CD14-positive monocyte (primary cell): Measurements from ENCODE around the gene CCDC33. TPM values are rescaled to one million over a fixed set of nuclear protein-coding genes. Genes with fewer than 3 reads are reported as not detected.

Experiments
- DNase-seq, 3 donors: peaks; one replicate each; pipeline ENCODE4 v3.0.0-alpha.2; 2011 to 2022
- H2AFZ ChIP-seq: 2 replicates; pipeline ENCODE4 v1.6.0; 2012; ENCODE audit warnings: mild to moderate bottlenecking, low read depth, low read length, inconsistent platforms; ENCODE audit not compliant: insufficient read depth, poor library complexity, severe bottlenecking
- H3K27ac ChIP-seq, 2 donors: 1 replicate in 1 of 2; 2 replicates in 1 of 2; pipeline ENCODE4 v1.5.1; 2012 to 2013; ENCODE audit warnings: low read length in 2 of 2, control low read depth in 1 of 2, inconsistent platforms in 1 of 2, low read depth in 1 of 2, mild to moderate bottlenecking in 1 of 2
- H3K27me3 ChIP-seq, 2 donors: one replicate each; pipeline versions ENCODE4 v1.6.0 to v1.6.1; 2011 to 2013; ENCODE audit warnings: low read length in 2 of 2; ENCODE audit not compliant: control insufficient read depth in 2 of 2, insufficient read depth in 2 of 2
- H3K36me3 ChIP-seq, 2 donors: replicated peaks in 1 of 2; 1 replicate in 1 of 2; 2 replicates in 1 of 2; pipeline versions ENCODE4 v1.5.1 to v1.6.1; 2012 to 2013; ENCODE audit warnings: low read length in 2 of 2, control low read depth in 1 of 2, inconsistent platforms in 1 of 2, mild to moderate bottlenecking in 1 of 2; ENCODE audit not compliant: insufficient read depth in 2 of 2, control insufficient read depth in 1 of 2
- H3K4me1 ChIP-seq, 2 donors: 1 replicate in 1 of 2; 2 replicates in 1 of 2; pipeline versions ENCODE4 v1.5.1 to v1.6.1; 2012 to 2013; ENCODE audit warnings: low read length in 2 of 2, control low read depth in 1 of 2, inconsistent platforms in 1 of 2, mild to moderate bottlenecking in 1 of 2, moderate library complexity in 1 of 2; ENCODE audit not compliant: insufficient read depth in 2 of 2, control insufficient read depth in 1 of 2
- H3K4me2 ChIP-seq: replicated peaks from 2 replicates; pipeline ENCODE3; 2012; ENCODE audit warnings: low read length, moderate library complexity, mild to moderate bottlenecking; ENCODE audit not compliant: poor library complexity, severe bottlenecking; ENCODE audit errors: extremely low read depth
- H3K4me3 ChIP-seq, 3 experiments: fragments of 200-600 bp in 1 of 3; sonication (generic) in 1 of 3; replicated peaks in 1 of 3; 1 replicate in 2 of 3; 2 replicates in 1 of 3; pipeline ENCODE4 v1.5.1; 2011 to 2013; ENCODE audit warnings: low read length in 3 of 3, mild to moderate bottlenecking in 3 of 3, control low read depth in 2 of 3, low read depth in 2 of 3, inconsistent platforms in 1 of 3, moderate library complexity in 1 of 3
- H3K79me2 ChIP-seq: 2 replicates; pipeline ENCODE4 v1.6.0; 2012; ENCODE audit warnings: mild to moderate bottlenecking, control low read depth, inconsistent platforms, low read length, moderate library complexity; ENCODE audit not compliant: insufficient read depth
- H3K9ac ChIP-seq: 2 replicates; pipeline ENCODE4 v1.6.0; 2017; ENCODE audit warnings: low read length, mild to moderate bottlenecking; ENCODE audit not compliant: insufficient read depth, poor library complexity, severe bottlenecking
- H3K9me3 ChIP-seq, 2 donors: replicated peaks in 1 of 2; 1 replicate in 1 of 2; 2 replicates in 1 of 2; pipeline versions ENCODE4 v1.5.1 to v1.6.1; 2012 to 2013; ENCODE audit warnings: low read length in 2 of 2, control low read depth in 1 of 2; ENCODE audit not compliant: control insufficient read depth in 1 of 2, insufficient read depth in 1 of 2
- H4K20me1 ChIP-seq: 2 replicates; pipeline ENCODE4 v1.6.0; 2012; ENCODE audit warnings: mild to moderate bottlenecking, low read length, control low read depth, moderate library complexity; ENCODE audit not compliant: insufficient read depth
- H3K27ac Mint-ChIP-seq, 7 donors: one replicate each; pipeline ENCODE4 v1.8.0; 2020; ENCODE audit warnings: mild to moderate bottlenecking in 7 of 7, mixed read lengths in 7 of 7, moderate library complexity in 6 of 7, inconsistent platforms in 2 of 7
- H3K27me3 Mint-ChIP-seq, 3 donors: one replicate each; pipeline ENCODE4 v1.8.0; 2021 to 2022; ENCODE audit warnings: low read depth in 3 of 3, mild to moderate bottlenecking in 3 of 3, mixed read lengths in 3 of 3, moderate library complexity in 3 of 3, inconsistent platforms in 1 of 3
- H3K36me3 Mint-ChIP-seq, 2 donors: one replicate each; pipeline ENCODE4 v1.8.0; 2020; ENCODE audit warnings: mixed read lengths in 2 of 2, inconsistent platforms in 1 of 2, mild to moderate bottlenecking in 1 of 2
- H3K4me1 Mint-ChIP-seq: one replicate; pipeline ENCODE4 v1.8.0; 2020; ENCODE audit warnings: mild to moderate bottlenecking, mixed read lengths
- H3K4me3 Mint-ChIP-seq, 2 donors: one replicate each; pipeline ENCODE4 v1.8.0; 2020; ENCODE audit warnings: mild to moderate bottlenecking in 2 of 2, mixed read lengths in 2 of 2, moderate library complexity in 1 of 2
- H3K9me3 Mint-ChIP-seq, 7 donors: one replicate each; pipeline ENCODE4 v1.8.0; 2020 to 2022; ENCODE audit warnings: mixed read lengths in 7 of 7, mild to moderate bottlenecking in 6 of 7, moderate library complexity in 6 of 7, inconsistent platforms in 2 of 7
- WGBS: methylation state at CpG from one replicate; pipeline ENCODE4 v1.1.5; 2013; ENCODE audit warnings: missing lambda C conversion rate; ENCODE audit not compliant: insufficient coverage; 5-methylcytosine and 5-hydroxymethylcytosine counted together
- intact Hi-C, 2 donors: fragments of 100-400 bp; cut with micrococcal nuclease; formaldehyde crosslinking; loops; one replicate each; pipeline versions ENCODE4 v1.15.0 to v1.15.1; 2023
- polyA plus RNA-seq, 3 donors: library from polyadenylated mRNA; depleted of rRNA in 1 of 3; unstranded in 2 of 3; stranded (reverse) in 1 of 3; fragments of 300-500 nt in 2 of 3; fragments of >200 nt in 1 of 3; fragmentation: Illumina TruSeq in 2 of 3; gene quantifications; 1 replicate in 2 of 3; 2 replicates in 1 of 3; pipeline ENCODE4 v1.2.3, GENCODE V29; 2012 to 2021
- TF ChIP-seq, protein P1 (sequence below): fragments of 200-600 bp; IDR thresholded peaks from one replicate; pipeline ENCODE4 v1.8.0; 2022; ENCODE audit warnings: antibody characterized with exemption, mild to moderate bottlenecking

The CCDC33 gene
- polyA plus RNA-seq, 3 donors: not detected

DNA sequence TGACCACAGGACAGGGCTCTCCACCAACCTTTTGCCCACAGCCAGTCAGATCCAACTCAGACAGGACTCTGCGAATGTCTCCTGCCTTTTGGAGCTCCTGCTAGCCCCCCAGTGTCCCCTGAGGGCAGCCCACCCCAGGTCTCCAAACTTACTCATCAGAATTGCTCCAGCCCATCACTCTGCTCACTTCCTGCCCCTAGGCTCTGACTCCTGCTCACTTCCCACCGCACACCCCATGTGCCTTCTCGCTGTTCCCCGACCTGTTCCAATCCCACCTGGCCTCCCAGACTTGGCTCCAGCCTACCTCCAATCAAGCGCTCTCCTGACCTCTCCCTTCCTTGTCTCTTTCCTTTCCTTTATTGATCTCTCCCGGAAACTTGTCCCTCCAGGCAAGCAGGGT is 27.6 kb upstream of the CCDC33 start:
- Histone ChIP-seq H3K27ac (no peak overlapping the region), H3K4me1 (no peaks in the 10 kb centered on the region), H2AFZ (no peak overlapping the region), H3K36me3 (no peaks in the 10 kb centered on the region), H3K4me3 (no peak overlapping the region), H3K27me3 (no peaks in the 10 kb centered on the region), H3K9me3 (no peaks in the 10 kb centered on the region), H3K9ac (no peak overlapping the region), H3K79me2 (no peaks in the 10 kb centered on the region), H4K20me1 (no peaks in the 10 kb centered on the region), H3K4me2 (no peak overlapping the region)
- no peak for DNase-seq
- Mint-ChIP-seq H3K4me3 (no peak overlapping the region), H3K4me1 (peaks cover 1% of the 10 kb centered on the region), H3K27ac (no peak overlapping the region), H3K27me3 (peaks cover 8 to 15% (median 8%) of the 10 kb centered on the region in 3 donors), H3K9me3 (no peaks in the 10 kb centered on the region), H3K36me3 (no peaks in the 10 kb centered on the region)
- intact Hi-C loops: no loop called here
- WGBS: 96% methylated on average over 4 of the region's 6 CpGs
- TF ChIP-seq, protein P1, sequence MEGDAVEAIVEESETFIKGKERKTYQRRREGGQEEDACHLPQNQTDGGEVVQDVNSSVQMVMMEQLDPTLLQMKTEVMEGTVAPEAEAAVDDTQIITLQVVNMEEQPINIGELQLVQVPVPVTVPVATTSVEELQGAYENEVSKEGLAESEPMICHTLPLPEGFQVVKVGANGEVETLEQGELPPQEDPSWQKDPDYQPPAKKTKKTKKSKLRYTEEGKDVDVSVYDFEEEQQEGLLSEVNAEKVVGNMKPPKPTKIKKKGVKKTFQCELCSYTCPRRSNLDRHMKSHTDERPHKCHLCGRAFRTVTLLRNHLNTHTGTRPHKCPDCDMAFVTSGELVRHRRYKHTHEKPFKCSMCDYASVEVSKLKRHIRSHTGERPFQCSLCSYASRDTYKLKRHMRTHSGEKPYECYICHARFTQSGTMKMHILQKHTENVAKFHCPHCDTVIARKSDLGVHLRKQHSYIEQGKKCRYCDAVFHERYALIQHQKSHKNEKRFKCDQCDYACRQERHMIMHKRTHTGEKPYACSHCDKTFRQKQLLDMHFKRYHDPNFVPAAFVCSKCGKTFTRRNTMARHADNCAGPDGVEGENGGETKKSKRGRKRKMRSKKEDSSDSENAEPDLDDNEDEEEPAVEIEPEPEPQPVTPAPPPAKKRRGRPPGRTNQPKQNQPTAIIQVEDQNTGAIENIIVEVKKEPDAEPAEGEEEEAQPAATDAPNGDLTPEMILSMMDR: no peak

DNA sequence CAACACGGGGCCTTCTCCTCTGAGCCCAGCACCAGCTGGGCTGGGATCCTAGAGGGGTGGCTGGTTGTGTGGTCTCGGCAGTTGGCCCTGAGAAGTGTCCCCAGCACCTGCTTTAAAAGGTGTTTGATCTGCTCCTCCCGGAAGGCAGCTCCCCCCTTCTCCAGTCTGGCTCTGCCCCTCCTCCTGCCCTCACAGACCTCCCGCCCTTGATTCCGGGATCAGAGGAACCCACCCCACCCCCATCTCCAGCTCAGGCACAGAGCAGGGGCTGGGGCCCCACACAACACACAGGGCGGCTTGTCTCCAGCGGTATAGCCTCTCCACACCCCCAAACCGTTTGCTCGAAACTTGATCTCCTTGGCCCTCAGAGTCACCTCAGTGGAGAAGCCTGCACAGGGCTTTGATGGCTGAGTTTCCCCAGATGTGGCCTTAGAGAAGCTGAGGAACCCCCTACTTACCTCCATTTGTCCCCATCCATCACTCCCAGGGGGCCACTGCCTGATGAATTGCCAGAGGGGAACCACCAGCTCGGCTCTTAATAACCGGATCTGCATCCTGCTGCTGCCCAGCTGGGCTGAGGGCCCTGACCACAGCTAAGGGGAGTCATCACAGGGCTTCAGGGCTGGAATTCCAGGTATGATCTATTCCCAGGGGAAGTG is 27.1 kb upstream of the CCDC33 start:
- no peak overlapping the region for H3K27ac Mint-ChIP-seq
- no peaks in the 10 kb centered on the region for H3K4me1 ChIP-seq
- H3K9me3 ChIP-seq: no peaks in the 10 kb centered on the region
- no peak overlapping the region for H3K4me3 Mint-ChIP-seq
- H3K4me1 Mint-ChIP-seq: peaks cover 1% of the 10 kb centered on the region
- no peaks in the 10 kb centered on the region for H3K27me3 ChIP-seq
- H3K27me3 Mint-ChIP-seq: peaks cover 4 to 14% (median 7%) of the 10 kb centered on the region in 3 donors
- no peak overlapping the region for H3K4me3 ChIP-seq
- H3K9ac ChIP-seq: no peak overlapping the region
- H3K27ac ChIP-seq: no peak overlapping the region
- H2AFZ ChIP-seq: no peak overlapping the region
- no peaks in the 10 kb centered on the region for H3K79me2 ChIP-seq
- intact Hi-C loops: no loop called here
- no peaks in the 10 kb centered on the region for H3K36me3 ChIP-seq
- WGBS: 80% methylated on average over 8 of the region's 11 CpGs
- H3K36me3 Mint-ChIP-seq: no peaks in the 10 kb centered on the region
- no peaks in the 10 kb centered on the region for H3K9me3 Mint-ChIP-seq
- TF ChIP-seq, protein P1: no peak
- no peak overlapping the region for H3K4me2 ChIP-seq
- DNase-seq: no peak
- no peaks in the 10 kb centered on the region for H4K20me1 ChIP-seq
